ENCODE data around the gene TNXB.
"Not testable (repeated sequence)": the region's sequence is repeated elsewhere in the genome, so short reads cannot be mapped to it uniquely, and the experiment has no call there.

TNXB gene

GRCh38 chr6:32109114-32109764 lies at the start of gene TNXB:
Gene TNXB (minus strand): TSS chr6:32109338. CDS start chr6:32098198, 11,140 bp downstream.
- DNase-seq: no peak

- no peak for DNase-seq
Observed at GRCh38 chr6:32158052-32158451, 48.9 kb upstream of the TNXB start.

GRCh38 chr6:32156891-32157290 lies 47.8 kb upstream of the TNXB start:
- no peak for DNase-seq

- DNase-seq: peak in 43 of 58 donors; percentile 23 to 79 (median 55)
Observed at GRCh38 chr6:32154514-32155161, 45.5 kb upstream of the TNXB start.

- DNase-seq: peak; percentile 51 to 95 (median 87)
Observed at GRCh38 chr6:32153564-32154513, 44.7 kb upstream of the TNXB start, which contains the start of gene PPT2. Gene PPT2 (plus strand): TSS chr6:32154141. CDS start chr6:32154595, 454 bp downstream.

GRCh38 chr6:32152769-32153563 lies 43.8 kb upstream of the TNXB start:
- DNase-seq: peak in 15 of 58 donors; percentile 11 to 50 (median 35)

GRCh38 chr6:32151863-32152768 lies 43.0 kb upstream of the TNXB start, which contains the start of gene PRRT1:
Gene PRRT1 (minus strand): TSS chr6:32151939. CDS start chr6:32151827, 112 bp downstream.
- peak in 32 of 58 donors; percentile 16 to 69 (median 37) for DNase-seq

- peak in 10 of 58 donors; percentile 8 to 55 (median 28) for DNase-seq
Observed at GRCh38 chr6:32151181-32151862, 42.2 kb upstream of the TNXB start.

GRCh38 chr6:32149932-32150870 lies 41.1 kb upstream of the TNXB start:
- DNase-seq: peak in 1 of 58 donors; percentile 34

- DNase-seq: no peak
Observed at GRCh38 chr6:32149092-32149755, 40.1 kb upstream of the TNXB start.

GRCh38 chr6:32148289-32149091 lies 39.4 kb upstream of the TNXB start:
- DNase-seq: peak in 16 of 58 donors; percentile 8 to 56 (median 25)

GRCh38 chr6:32147401-32148132 lies 38.4 kb upstream of the TNXB start:
- DNase-seq: no peak

GRCh38 chr6:32146687-32147086 lies 37.5 kb upstream of the TNXB start:
- no peak for DNase-seq

GRCh38 chr6:32146287-32146686 lies 37.1 kb upstream of the TNXB start:
- DNase-seq: no peak

GRCh38 chr6:32144238-32144637 lies 35.1 kb upstream of the TNXB start:
- not testable (repeated sequence) for DNase-seq
